ENCODE measurements around the gene IL6R. TPM values are rescaled to one million over a fixed set of nuclear protein-coding genes. Genes with fewer than 3 reads are reported as not detected.

IL6R gene
- total RNA-seq, 1 donor from 2014 or later = 0.09 TPM

- H3K9me3 Mint-ChIP-seq = no peaks in the 10 kb centered on the region
- H3K27me3 Mint-ChIP-seq (ENCODE audit: low read depth) = no peaks in the 10 kb centered on the region
- H3K4me3 Mint-ChIP-seq = no peak overlapping the region
- peaks cover 9% of the 10 kb centered on the region for H3K4me1 Mint-ChIP-seq
- H3K36me3 Mint-ChIP-seq (ENCODE audit: low read depth) = no peaks in the 10 kb centered on the region
- no peak for DNase-seq (ENCODE audit: low read depth, low spot score)
- no peak overlapping the region for H3K27ac Mint-ChIP-seq (ENCODE audit: unreplicated experiment)
- TF ChIP-seq CTCF (conservative IDR thresholded peaks at IDR 0.05) = no peak
Measured at GRCh38 chr1:154416471-154417337, 11.6 kb downstream of the IL6R start.

- H3K9me3 Mint-ChIP-seq = no peaks in the 10 kb centered on the region
- H3K4me3 Mint-ChIP-seq = no peak overlapping the region
- no peak for DNase-seq (ENCODE audit: low read depth, low spot score)
- H3K27ac Mint-ChIP-seq (ENCODE audit: unreplicated experiment) = no peak overlapping the region
- H3K36me3 Mint-ChIP-seq (ENCODE audit: low read depth) = no peaks in the 10 kb centered on the region
- peaks cover 12% of the 10 kb centered on the region for H3K4me1 Mint-ChIP-seq
- TF ChIP-seq CTCF (conservative IDR thresholded peaks at IDR 0.05) = no peak
- H3K27me3 Mint-ChIP-seq (ENCODE audit: low read depth) = no peaks in the 10 kb centered on the region
Measured at GRCh38 chr1:154417338-154417608, 12.1 kb downstream of the IL6R start.

- Mint-ChIP-seq H3K4me1 (peaks cover 22% of the 10 kb centered on the region), H3K36me3 (ENCODE audit: low read depth) (no peaks in the 10 kb centered on the region), H3K9me3 (no peaks in the 10 kb centered on the region), H3K4me3 (no peak overlapping the region), H3K27ac (ENCODE audit: unreplicated experiment) (peak overlapping the region; percentile 75), H3K27me3 (ENCODE audit: low read depth) (no peaks in the 10 kb centered on the region)
- DNase-seq (ENCODE audit: low read depth, low spot score) = no peak
- TF ChIP-seq CTCF (conservative IDR thresholded peaks at IDR 0.05) = no peak
Measured at GRCh38 chr1:154418062-154418921, 13.1 kb downstream of the IL6R start.

- no peaks in the 10 kb centered on the region for H3K9me3 Mint-ChIP-seq
- no peaks in the 10 kb centered on the region for H3K36me3 Mint-ChIP-seq (ENCODE audit: low read depth)
- no peak for TF ChIP-seq CTCF (conservative IDR thresholded peaks at IDR 0.05)
- no peak for DNase-seq (ENCODE audit: low read depth, low spot score)
- no peak overlapping the region for H3K4me3 Mint-ChIP-seq
- peak overlapping the region; percentile 75 for H3K27ac Mint-ChIP-seq (ENCODE audit: unreplicated experiment)
- no peaks in the 10 kb centered on the region for H3K27me3 Mint-ChIP-seq (ENCODE audit: low read depth)
- H3K4me1 Mint-ChIP-seq = peaks cover 30% of the 10 kb centered on the region
Measured at GRCh38 chr1:154418923-154419619, 13.9 kb downstream of the IL6R start.
